Calu3 (cell line): Measurements from ENCODE around the gene AURKB. TPM values are rescaled to one million over a fixed set of nuclear protein-coding genes. Genes with fewer than 3 reads are reported as not detected.

Experiments used
- BruUV-seq: library from RNA; stranded (reverse); fragments of 400-500 nt; replicated peaks from 2 replicates; lab custom pipeline; 2021; lab: Mats Ljungman, UMichigan
- CTCF ChIA-PET: fragments of 300-600 bp; sonication (Branson Sonifier 250); formaldehyde crosslinking; loops from one replicate; lab custom pipeline; 2022; ENCODE audit warnings: antibody characterized with exemption; lab: Charles Lee
- DNase-seq: peaks from one replicate; pipeline ENCODE4 v3.0.0; 2022
- H3K27ac Mint-ChIP-seq: one replicate; pipeline ENCODE4 v1.8.0; 2022; ENCODE audit warnings: mixed read lengths; ENCODE audit not compliant: unreplicated experiment
- H3K27me3 Mint-ChIP-seq: one replicate; pipeline ENCODE4 v1.8.0; 2022; ENCODE audit warnings: mixed read lengths; ENCODE audit not compliant: unreplicated experiment
- H3K36me3 Mint-ChIP-seq: one replicate; pipeline ENCODE4 v1.8.0; 2022; ENCODE audit warnings: mild to moderate bottlenecking, moderate library complexity, mixed read lengths; ENCODE audit not compliant: insufficient read depth, unreplicated experiment
- H3K4me1 Mint-ChIP-seq: one replicate; pipeline ENCODE4 v1.8.0; 2022; ENCODE audit warnings: mild to moderate bottlenecking, low read depth, mixed read lengths; ENCODE audit not compliant: unreplicated experiment
- H3K4me3 Mint-ChIP-seq: one replicate; pipeline ENCODE4 v1.8.0; 2022; ENCODE audit warnings: mild to moderate bottlenecking, low read depth, moderate library complexity, mixed read lengths; ENCODE audit not compliant: unreplicated experiment
- H3K9me3 Mint-ChIP-seq: one replicate; pipeline ENCODE4 v1.8.0; 2022; ENCODE audit warnings: low read depth, mixed read lengths; ENCODE audit not compliant: unreplicated experiment
- intact Hi-C: fragments of 100-400 bp; cut with micrococcal nuclease; formaldehyde crosslinking; loops from one replicate; pipeline ENCODE4 v1.10.0; 2022; ENCODE audit not compliant: unreplicated experiment
- microRNA-seq: library from miRNA; unstranded; fragments of <30 nt; microRNA quantifications from one replicate; pipeline ENCODE4 v1.2.0, GENCODE V29; 2022
- total RNA-seq: library from RNA; stranded (reverse); gene quantifications from 2 replicates; pipeline ENCODE4 v1.2.3, GENCODE V29; 2022
- TF ChIP-seq, protein P1 (sequence below): fragments of 200-600 bp; IDR thresholded peaks from one replicate; pipeline ENCODE4 v1.8.0; 2022; ENCODE audit warnings: antibody characterized with exemption; ENCODE audit not compliant: unreplicated experiment

The AURKB gene
- total RNA-seq, 1 experiment from 2014 or later, result 78.9 TPM

DNA sequence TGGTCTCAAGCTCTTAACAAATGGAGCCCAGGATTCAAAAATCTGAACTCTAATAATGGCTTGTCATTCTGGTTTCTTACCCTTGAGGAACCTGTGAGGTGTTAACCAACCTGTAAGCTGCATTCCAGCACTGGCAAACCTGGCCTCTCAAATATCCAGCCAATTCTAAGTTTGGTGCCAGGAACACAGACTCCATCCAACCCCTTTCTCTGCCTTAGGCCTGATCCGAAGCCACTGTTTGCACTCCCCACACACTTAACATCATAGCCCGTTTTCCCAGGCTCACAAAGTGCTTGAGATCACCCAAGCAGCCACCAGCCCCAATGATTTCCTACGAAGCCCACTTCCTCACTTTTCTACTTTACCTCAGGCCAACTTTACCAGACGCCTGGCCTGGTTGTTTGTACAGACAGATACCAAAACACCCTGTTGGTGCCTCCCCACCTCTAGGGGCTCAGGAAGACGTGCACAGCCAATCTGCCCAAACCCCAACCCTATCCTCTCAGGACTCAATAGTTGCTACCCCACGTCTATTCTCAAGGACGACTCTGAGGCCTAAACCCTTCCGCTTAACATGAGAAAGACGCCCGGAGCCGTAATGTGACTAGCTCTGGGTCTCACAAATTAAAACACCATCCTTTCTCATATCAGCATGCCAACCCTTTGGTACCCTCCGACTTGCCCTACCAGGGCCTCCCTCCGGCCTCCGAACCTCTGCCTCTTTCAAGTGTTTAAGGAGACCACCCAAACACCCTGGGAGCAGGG, 55.0 kb downstream of the AURKB start:
- Mint-ChIP-seq H3K4me3 (no peak overlapping the region), H3K4me1 (no peaks in the 10 kb centered on the region), H3K9me3 (no peaks in the 10 kb centered on the region), H3K36me3 (peaks cover 10% of the 10 kb centered on the region), H3K27me3 (no peaks in the 10 kb centered on the region), H3K27ac (no peak overlapping the region)
- TSS peak; percentile 24 for BruUV-seq
- TF ChIP-seq, protein P1, sequence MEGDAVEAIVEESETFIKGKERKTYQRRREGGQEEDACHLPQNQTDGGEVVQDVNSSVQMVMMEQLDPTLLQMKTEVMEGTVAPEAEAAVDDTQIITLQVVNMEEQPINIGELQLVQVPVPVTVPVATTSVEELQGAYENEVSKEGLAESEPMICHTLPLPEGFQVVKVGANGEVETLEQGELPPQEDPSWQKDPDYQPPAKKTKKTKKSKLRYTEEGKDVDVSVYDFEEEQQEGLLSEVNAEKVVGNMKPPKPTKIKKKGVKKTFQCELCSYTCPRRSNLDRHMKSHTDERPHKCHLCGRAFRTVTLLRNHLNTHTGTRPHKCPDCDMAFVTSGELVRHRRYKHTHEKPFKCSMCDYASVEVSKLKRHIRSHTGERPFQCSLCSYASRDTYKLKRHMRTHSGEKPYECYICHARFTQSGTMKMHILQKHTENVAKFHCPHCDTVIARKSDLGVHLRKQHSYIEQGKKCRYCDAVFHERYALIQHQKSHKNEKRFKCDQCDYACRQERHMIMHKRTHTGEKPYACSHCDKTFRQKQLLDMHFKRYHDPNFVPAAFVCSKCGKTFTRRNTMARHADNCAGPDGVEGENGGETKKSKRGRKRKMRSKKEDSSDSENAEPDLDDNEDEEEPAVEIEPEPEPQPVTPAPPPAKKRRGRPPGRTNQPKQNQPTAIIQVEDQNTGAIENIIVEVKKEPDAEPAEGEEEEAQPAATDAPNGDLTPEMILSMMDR, result no peak
- intact Hi-C loops, result loop anchor here (5.0 kb wide), 1 partner anchor 33 kb away; the partner anchor contains the start of gene HES7
- CTCF ChIA-PET, result interaction anchor here (0.7 to 1.5 kb wide), 2 partner anchors 31 to 95 kb away, joined by 3 to 5 read pairs; partner anchors contain the start of gene HES7
- no peak for DNase-seq

Small RNAs within 50 kb of the gene (microRNA-seq; reads per million reads assigned to microRNA genes)
- gene MIR4521, result 233 reads per million, percentile 72 among the genes with 10 or more reads in this experiment

Other genes with a start within 250 kb of the AURKB start
- gene GUCY2D, start 208.0 kb downstream of the AURKB start, total RNA-seq, result not detected in 2 replicates
- gene ALOX15B, start 171.5 kb downstream of the AURKB start, total RNA-seq, result not detected in 2 replicates
- not detected in 2 replicates for gene ALOX12B, start 122.9 kb downstream of the AURKB start, total RNA-seq
- gene ALOXE3, start 92.1 kb downstream of the AURKB start, total RNA-seq, result 0.20 TPM in 1 of 2 replicates, not detected in the other
- 0.28 and 0.69 TPM in 2 replicates for gene HES7, start 86.5 kb downstream of the AURKB start, total RNA-seq
- gene PER1, start 58.2 kb downstream of the AURKB start, total RNA-seq, result 16.1 and 17.0 TPM in 2 replicates
- gene VAMP2, start 47.6 kb downstream of the AURKB start, total RNA-seq, result 18.1 and 22.1 TPM in 2 replicates
- 12.2 and 13.5 TPM in 2 replicates for gene TMEM107, start 34.2 kb downstream of the AURKB start, total RNA-seq
- gene BORCS6, start 20.4 kb downstream of the AURKB start, total RNA-seq, result 3.7 and 3.9 TPM in 2 replicates
- gene CTC1, start 37.5 kb upstream of the AURKB start, total RNA-seq, result 31.8 and 33.2 TPM in 2 replicates
- gene PFAS, start 38.7 kb upstream of the AURKB start, total RNA-seq, result 62.3 and 66.8 TPM in 2 replicates
- gene RANGRF, start 78.1 kb upstream of the AURKB start, total RNA-seq, result 11.1 and 15.6 TPM in 2 replicates
- 7.2 and 7.9 TPM in 2 replicates for gene SLC25A35, start 84.8 kb upstream of the AURKB start, total RNA-seq
- not detected in 2 replicates for gene ARHGEF15, start 99.7 kb upstream of the AURKB start, total RNA-seq
- not detected in 2 replicates for gene ODF4, start 129.3 kb upstream of the AURKB start, total RNA-seq
- gene RPL26, start 172.6 kb upstream of the AURKB start, total RNA-seq, result 739 and 842 TPM in 2 replicates
- not detected in 2 replicates for gene RNF222, start 187.3 kb upstream of the AURKB start, total RNA-seq
- gene NDEL1, start 225.3 kb upstream of the AURKB start, total RNA-seq, result 40.5 and 40.8 TPM in 2 replicates